Fibroblast of the aortic adventitia (primary cell): Measurements from ENCODE around the gene GDPD5. TPM values are rescaled to one million over a fixed set of nuclear protein-coding genes. Genes with fewer than 3 reads are reported as not detected.

Experiments used
- DNase-seq: peaks from one replicate; pipeline ENCODE4 v3.0.0-alpha.2; 2010; ENCODE audit warnings: low read depth
- H3K4me3 ChIP-seq: 2 replicates; pipeline ENCODE4 v1.5.1; 2011; ENCODE audit warnings: low read depth, mild to moderate bottlenecking, control low read depth, low read length, moderate library complexity
- CTCF ChIP-seq: IDR thresholded peaks from 2 replicates; pipeline ENCODE4 v1.5.1; 2011; ENCODE audit warnings: mild to moderate bottlenecking, low read length, control low read depth, inconsistent platforms; ENCODE audit not compliant: insufficient read depth
- total RNA-seq: library from RNA; depleted of rRNA; stranded (reverse); fragments of >200 nt; gene quantifications from 2 replicates; pipeline ENCODE4 v1.2.3, GENCODE V29; 2012; ENCODE audit warnings: low replicate concordance

GDPD5 gene
- total RNA-seq, 1 donor, result 5.3 TPM

- no peak overlapping the region for H3K4me3 ChIP-seq
- no peak for DNase-seq
- TF ChIP-seq CTCF, result no peak
Observed at GRCh38 chr11:75447415-75447814, 78.3 kb downstream of the GDPD5 start.

GRCh38 chr11:75445315-75445953 lies 80.3 kb downstream of the GDPD5 start:
- TF ChIP-seq CTCF, result peak; percentile 94
- no peak overlapping the region for H3K4me3 ChIP-seq
- DNase-seq, result peak; percentile 57

GRCh38 chr11:75443043-75443442 lies 82.7 kb downstream of the GDPD5 start:
- no peak for TF ChIP-seq CTCF
- no peak for DNase-seq

GRCh38 chr11:75442161-75442885 lies 83.4 kb downstream of the GDPD5 start:
- no peak for DNase-seq
- TF ChIP-seq CTCF, result no peak
- no peak overlapping the region for H3K4me3 ChIP-seq

More at GRCh38 chr11:75443043-75443442, 82.7 kb downstream of the GDPD5 start:
- no peak overlapping the region for H3K4me3 ChIP-seq

GRCh38 chr11:75441804-75442132 lies 84.0 kb downstream of the GDPD5 start:
- DNase-seq, result no peak
- H3K4me3 ChIP-seq, result no peak overlapping the region
- no peak for TF ChIP-seq CTCF

- H3K4me3 ChIP-seq, result no peak overlapping the region
- no peak for TF ChIP-seq CTCF
- DNase-seq, result no peak
Observed at GRCh38 chr11:75440960-75441803, 84.6 kb downstream of the GDPD5 start.
